Fibroblast of upper back skin (primary cell): ENCODE results near the gene MYLK4.
A peak's percentile ranks its signal among the peaks of the same experiment; 100 is the strongest.
"Not testable (repeated sequence)": the region's sequence is repeated elsewhere in the genome, so short reads cannot be mapped to it uniquely, and the experiment has no call there.

Experiments used
- DNase-seq: peaks from one replicate; pipeline ENCODE4 v3.0.0-alpha.2; 2013

The MYLK4 gene

GRCh38 chr6:2775003-2775402 lies 24.3 kb upstream of the MYLK4 start:
- DNase-seq = no peak

- DNase-seq = peak; percentile 63
Measured at GRCh38 chr6:2773449-2773848, 22.7 kb upstream of the MYLK4 start.

DNA sequence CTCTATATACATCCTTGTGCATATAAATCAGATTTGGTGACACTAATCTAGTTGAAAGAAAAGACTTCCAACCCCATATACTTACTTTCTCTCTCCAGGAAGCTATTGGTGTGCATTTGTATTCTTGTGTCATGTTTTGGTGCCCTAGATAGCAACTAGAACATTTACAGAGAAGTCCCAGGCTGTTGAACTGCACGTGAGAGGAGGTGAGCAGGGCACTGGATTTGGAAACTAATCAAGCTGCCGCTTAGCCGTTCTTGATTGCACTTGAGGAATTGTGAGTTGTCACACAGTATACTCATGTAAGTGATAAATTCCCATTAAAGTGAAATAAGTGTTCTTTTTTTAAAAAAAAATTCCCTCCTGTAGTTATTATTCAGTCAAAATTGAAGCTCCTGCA lies 22.1 kb upstream of the MYLK4 start:
- no peak for DNase-seq

GRCh38 chr6:2771079-2771478 lies 20.4 kb upstream of the MYLK4 start:
- no peak for DNase-seq

DNA sequence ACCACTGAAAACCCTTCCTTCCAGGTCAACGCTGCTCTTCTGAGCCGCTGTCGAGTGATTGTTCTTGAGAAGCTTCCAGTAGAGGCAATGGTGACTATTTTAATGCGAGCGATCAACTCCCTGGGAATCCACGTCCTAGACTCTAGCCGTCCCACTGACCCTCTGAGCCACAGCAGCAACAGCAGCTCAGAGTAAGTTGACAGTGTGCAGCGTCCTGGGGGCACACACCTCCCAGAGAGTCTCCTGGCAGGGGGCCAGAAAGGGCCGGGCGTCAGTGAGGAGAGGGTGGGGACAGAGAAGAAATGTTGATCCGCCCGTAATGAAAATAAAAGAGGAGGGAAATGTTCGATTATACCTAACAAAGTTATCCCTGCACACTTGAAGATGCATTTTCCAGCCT lies 19.4 kb upstream of the MYLK4 start:
- no peak for DNase-seq

DNA sequence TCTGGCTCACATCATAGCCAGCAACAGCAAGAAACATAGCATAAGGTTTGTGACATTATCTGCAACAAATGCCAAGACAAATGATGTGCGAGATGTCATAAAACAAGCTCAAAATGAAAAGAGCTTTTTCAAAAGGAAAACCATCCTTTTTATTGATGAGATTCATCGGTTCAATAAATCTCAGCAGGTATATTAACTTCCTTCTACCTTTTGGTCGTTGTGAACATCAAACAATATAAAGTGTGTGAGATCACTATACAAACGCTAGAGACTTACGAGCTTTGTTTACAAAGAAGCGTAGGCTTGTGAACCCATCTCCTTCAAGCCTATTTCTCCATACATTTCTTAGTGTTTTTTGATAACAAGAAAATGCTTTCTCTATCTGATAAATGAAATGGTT lies 18.0 kb upstream of the MYLK4 start:
- DNase-seq = no peak

- no peak for DNase-seq
Measured at GRCh38 chr6:2767657-2768524, 17.2 kb upstream of the MYLK4 start.

DNA sequence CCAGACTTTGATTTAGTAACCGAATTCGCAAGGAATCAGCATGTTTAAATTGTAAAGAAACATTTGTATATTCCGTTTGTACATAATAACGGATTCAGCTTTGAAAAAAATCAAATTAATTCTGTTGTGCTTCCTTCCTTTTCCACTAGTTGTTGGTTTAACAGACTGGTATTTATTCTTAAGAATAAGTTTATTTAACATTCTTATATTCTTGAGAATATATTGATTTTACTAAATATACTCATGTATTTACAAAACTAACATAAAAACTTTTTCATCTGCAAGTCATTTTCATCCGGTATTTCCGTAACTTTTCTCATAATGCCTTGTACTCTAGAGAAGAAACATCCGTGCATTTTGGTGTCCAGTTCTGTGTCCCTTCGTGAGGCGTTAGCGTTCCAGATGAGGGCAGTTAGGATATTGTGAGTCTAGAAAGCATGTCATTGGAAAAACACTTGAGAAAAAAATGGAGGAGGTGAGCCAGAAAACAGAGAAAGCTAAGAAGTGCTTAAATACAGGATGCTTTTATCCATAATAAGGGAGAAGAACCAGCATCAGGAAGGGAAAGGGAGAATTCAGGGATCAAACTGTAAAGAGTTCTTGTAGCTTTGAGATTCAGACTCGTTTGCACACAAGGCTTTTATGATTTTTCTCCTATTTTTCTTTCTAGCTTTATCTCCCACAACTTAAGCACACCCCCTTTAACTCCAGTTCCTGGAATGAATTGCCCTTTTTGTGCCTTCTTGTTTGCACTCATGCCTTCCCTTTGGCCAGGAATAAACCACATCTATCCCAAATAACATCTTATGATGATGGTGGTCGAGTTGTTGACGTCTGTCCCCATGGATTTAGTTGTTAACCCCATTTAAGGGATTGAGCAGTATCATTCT lies 16.3 kb upstream of the MYLK4 start:
- no peak for DNase-seq

GRCh38 chr6:2765896-2766766 lies 15.4 kb upstream of the MYLK4 start:
- peak; percentile 32 for DNase-seq

- DNase-seq = peak; percentile 99
Measured at GRCh38 chr6:2765166-2765895, 14.6 kb upstream of the MYLK4 start, which contains the start of gene WRNIP1. WRNIP1 (plus strand) TSS chr6:2765393; CDS start chr6:2765623, 230 bp downstream.

DNA sequence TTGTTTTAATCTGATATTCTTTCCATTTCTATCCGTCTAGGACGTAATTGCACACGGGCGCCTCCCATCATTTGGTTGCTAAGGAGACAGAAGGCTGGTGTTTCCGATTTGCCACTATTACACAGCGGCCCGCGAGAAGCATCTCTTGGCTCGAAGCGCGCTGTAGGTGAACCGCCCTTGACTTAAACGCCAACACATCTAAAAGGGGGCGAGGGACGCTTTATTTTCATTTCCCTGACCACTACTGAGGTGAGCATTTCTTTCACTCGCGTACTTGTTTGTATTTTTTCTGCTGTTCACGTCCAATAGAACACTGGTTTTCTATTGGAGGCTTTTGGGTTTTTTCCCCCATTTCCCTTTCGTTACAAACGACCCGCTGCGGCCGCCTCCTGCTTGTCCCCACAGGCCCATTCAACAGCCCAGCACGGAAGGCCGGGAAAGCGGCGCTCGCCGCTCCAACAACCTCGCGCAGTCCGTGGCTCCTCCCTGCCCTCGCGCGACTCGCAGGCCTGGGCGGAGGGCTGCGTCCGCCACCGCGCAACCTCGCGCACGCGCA lies 14.0 kb upstream of the MYLK4 start:
- peak; percentile 62 for DNase-seq

- DNase-seq = no peak
Measured at GRCh38 chr6:2763876-2764540, 13.3 kb upstream of the MYLK4 start.

DNA sequence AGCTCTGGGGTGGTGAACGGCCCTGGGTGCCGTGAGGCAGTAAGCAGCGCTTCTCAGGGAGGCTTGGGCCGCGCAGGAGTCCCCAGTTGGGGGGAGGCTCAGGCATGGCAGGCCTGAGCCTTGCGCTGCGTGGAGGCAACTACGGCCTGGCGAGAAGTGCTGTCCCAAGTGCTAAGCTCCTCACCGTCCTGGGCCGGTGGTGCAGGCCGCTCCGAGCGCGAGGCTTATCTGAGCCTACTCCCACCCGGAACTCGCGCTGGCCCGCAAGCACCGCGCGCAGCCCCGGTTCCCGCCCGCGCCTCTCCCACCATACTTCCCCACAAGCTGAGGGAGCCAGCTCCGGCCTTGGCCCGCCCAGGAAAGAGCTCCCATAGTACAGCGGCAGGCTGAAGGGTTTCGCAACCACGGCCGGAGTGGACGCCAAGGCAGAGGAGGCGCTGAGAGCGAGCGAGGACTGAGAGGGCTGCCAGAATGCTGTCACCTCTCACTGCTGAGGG lies 12.7 kb upstream of the MYLK4 start:
- DNase-seq = no peak

GRCh38 chr6:2762868-2763267 lies 12.1 kb upstream of the MYLK4 start:
- not testable (repeated sequence) for DNase-seq

DNA sequence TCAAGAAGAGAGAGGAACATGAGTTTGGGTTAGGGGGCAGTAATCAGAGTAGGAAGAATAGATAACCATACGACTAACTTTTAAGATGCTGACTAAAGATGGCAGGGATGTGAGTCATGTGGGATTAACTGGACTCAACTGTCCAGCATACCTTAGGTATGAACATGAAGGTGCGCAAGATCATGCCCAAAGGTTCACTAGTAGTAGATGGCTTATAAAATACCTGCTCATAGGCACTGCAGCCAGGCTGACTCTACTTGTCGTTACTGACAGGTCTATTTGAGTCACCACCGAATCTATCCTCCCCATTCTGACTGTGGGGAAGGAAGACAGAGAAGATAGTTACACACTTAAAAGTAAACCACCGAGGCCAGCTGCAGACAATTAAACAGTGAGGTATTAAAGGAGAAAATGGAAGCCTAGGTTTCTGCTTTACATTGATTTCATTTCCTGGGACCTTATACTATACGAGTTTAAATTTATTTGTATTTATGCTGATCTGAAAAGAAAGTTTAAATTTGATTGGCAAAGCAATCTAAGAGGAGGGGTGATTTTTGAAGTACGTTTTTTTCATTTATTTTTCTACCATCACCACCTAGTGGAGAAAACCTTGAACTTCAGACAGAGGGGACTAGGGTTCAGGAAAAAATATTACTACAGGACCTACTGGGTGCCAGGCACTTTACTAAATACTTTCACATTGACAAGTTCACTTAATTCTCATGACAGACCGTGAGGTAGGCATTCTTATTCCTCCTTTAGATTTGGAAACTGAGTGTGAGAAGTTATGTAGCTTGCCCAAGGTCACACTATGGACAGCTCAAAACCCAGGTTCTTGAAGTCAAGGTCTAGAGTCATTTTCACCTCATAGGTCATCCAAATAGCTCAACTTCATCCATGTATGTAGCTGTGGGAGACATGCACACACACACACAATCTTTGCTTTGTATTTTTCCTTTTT lies 10.4 kb upstream of the MYLK4 start:
- no peak for DNase-seq

GRCh38 chr6:2758980-2759379 lies 8.3 kb upstream of the MYLK4 start:
- DNase-seq = no peak

DNA sequence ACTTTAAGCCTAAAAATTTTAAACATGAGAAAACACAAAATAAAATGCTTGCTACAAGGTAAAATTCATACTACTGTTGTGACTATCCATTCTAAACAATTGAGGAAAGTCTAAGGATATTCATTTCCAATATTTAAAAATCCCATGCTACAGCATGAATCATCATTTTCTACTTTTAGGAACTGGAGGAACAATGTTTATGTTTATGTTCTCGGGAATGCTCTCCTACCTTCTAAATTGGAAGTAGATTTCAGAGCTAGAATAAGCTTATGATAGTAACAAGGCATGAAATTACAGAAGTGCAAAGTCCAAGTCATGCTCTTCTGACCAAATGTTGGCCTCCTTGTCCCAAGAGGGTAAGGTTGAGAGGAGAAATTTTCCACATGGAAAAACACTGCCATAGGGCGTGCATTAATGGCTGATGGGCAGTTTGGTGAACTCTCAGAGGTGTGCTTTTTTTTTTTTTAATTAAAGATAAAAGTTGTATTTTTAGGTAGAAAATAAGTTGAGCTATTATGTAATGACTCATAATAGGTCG lies 6.0 kb upstream of the MYLK4 start:
- no peak for DNase-seq

GRCh38 chr6:2756241-2756640 lies 5.5 kb upstream of the MYLK4 start:
- DNase-seq = no peak

DNA sequence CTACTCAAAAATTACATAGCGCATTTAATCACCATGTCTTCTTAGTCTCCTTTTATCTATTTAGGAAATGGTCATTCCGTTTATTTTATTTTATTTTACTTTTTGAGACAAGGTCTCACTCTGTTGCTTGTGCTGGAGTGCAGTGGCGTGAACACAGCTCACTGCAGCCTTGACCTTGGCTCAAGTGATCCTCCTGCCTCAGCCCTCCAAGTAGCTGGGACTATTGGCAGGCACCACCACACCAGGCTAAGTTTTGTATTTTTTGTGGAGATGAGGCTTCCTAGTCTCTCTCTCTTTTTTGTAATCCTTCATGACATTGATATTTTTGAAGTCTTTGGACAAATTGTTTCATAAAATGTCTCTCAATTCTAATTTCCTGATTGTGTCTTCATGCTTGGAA lies 4.7 kb upstream of the MYLK4 start:
- no peak for DNase-seq

DNA sequence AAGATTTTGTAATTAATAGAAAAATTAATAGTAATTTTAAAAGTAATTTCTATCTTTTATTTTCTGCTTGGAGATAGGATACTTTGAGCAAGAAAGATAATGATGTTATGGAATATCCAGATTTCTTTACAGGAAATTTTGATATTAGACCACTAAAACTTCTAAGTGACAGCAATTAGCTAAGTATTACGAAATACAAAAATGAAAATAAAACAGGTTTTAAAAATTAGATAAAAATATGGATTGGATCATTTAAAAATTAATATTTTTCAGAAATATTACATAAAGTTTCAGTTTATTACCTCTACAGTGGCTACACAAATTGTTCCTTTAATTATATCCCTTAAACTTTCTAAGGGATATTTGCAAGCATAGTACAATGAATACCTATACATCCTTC lies 4.2 kb upstream of the MYLK4 start:
- no peak for DNase-seq
